Chondrocyte (in vitro differentiated cells): ENCODE results near the gene RAPGEF5. TPM values are rescaled to one million over a fixed set of nuclear protein-coding genes. Genes with fewer than 3 reads are reported as not detected.

Source experiments
- DNase-seq: peaks from one replicate; pipeline ENCODE4 v3.0.0; 2021; ENCODE audit warnings: mixed read lengths, low spot score
- H3K27ac Mint-ChIP-seq: one replicate; pipeline ENCODE4 v1.8.0; 2021; ENCODE audit warnings: mild to moderate bottlenecking, moderate library complexity, mixed read lengths; ENCODE audit not compliant: unreplicated experiment
- H3K27me3 Mint-ChIP-seq: 2 replicates; pipeline ENCODE4 v1.8.0; 2021; ENCODE audit warnings: low read depth, mixed read lengths
- H3K36me3 Mint-ChIP-seq: 2 replicates; pipeline ENCODE4 v1.8.0; 2021; ENCODE audit warnings: low read depth, mixed read lengths
- H3K4me1 Mint-ChIP-seq: 2 replicates; pipeline ENCODE4 v1.8.0; 2021; ENCODE audit warnings: low read depth, mild to moderate bottlenecking, mixed read lengths
- H3K4me3 Mint-ChIP-seq: one replicate; pipeline ENCODE4 v1.8.0; 2021; ENCODE audit warnings: mild to moderate bottlenecking, moderate library complexity, mixed read lengths; ENCODE audit not compliant: unreplicated experiment
- H3K9me3 Mint-ChIP-seq: 2 replicates; pipeline ENCODE4 v1.8.0; 2021; ENCODE audit warnings: low read depth, mixed read lengths
- total RNA-seq: library from RNA; stranded (reverse); gene quantifications from 3 replicates; pipeline ENCODE4 v1.2.1, GENCODE V29; 2021
- TF ChIP-seq, protein P1 (sequence below): fragments of 200-600 bp; sonication (generic); IDR thresholded peaks from 2 replicates; pipeline ENCODE4 v1.5.0; 2021; ENCODE audit warnings: antibody characterized with exemption, mild to moderate bottlenecking, moderate library complexity

RAPGEF5 gene
- total RNA-seq, 1 donor from 2014 or later = 2.2 TPM

DNA sequence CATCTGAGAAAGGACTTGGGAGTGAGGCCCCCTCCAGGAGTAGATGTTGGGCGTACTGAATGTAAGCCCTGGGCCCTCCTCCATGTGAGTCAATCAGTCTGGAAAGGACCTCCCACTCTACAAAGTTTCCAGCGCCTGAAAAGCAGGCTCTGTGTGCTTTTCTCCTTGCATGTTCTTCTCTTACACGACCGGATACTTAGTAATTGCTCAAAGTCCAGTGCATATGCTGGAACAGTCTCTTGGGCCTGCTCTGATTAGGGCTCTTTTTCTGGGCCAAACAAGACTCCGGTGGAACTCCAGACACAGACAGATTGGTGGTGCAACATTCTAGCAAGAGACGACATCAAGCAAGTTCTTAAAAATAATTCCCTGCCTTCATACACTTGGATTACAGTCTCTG, 38.3 kb upstream of the RAPGEF5 start:
- no peak overlapping the region for H3K27ac Mint-ChIP-seq
- TF ChIP-seq, protein P1, sequence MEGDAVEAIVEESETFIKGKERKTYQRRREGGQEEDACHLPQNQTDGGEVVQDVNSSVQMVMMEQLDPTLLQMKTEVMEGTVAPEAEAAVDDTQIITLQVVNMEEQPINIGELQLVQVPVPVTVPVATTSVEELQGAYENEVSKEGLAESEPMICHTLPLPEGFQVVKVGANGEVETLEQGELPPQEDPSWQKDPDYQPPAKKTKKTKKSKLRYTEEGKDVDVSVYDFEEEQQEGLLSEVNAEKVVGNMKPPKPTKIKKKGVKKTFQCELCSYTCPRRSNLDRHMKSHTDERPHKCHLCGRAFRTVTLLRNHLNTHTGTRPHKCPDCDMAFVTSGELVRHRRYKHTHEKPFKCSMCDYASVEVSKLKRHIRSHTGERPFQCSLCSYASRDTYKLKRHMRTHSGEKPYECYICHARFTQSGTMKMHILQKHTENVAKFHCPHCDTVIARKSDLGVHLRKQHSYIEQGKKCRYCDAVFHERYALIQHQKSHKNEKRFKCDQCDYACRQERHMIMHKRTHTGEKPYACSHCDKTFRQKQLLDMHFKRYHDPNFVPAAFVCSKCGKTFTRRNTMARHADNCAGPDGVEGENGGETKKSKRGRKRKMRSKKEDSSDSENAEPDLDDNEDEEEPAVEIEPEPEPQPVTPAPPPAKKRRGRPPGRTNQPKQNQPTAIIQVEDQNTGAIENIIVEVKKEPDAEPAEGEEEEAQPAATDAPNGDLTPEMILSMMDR = no peak

DNA sequence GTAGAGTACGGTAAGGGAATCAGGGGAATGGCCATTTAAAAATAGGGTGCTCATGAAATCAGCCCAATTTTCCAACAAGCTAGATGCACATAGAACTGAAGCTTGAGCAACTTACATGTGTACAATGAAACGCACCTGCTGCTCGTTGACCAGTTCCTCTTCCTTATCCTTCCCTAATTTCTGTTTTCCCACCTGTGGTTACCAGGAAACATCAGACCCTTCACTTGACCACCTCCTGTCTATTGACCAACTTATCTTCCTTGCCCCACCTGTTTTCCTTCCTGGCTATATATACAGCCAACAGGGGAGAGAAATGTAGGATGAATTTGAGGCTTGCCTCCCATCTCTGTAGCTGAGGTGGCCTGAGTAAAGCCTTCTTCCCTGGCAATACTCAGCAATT, 37.8 kb upstream of the RAPGEF5 start:
- Mint-ChIP-seq H3K9me3 (no peaks in the 10 kb centered on the region), H3K27me3 (no peaks in the 10 kb centered on the region), H3K4me3 (no peak overlapping the region), H3K4me1 (peaks cover 17% of the 10 kb centered on the region), H3K36me3 (no peaks in the 10 kb centered on the region), H3K27ac (no peak overlapping the region)
- DNase-seq = no peak
- TF ChIP-seq, protein P1 = no peak

More for the DNA sequence above, 38.3 kb upstream of the RAPGEF5 start:
- no peaks in the 10 kb centered on the region for H3K27me3 Mint-ChIP-seq
- no peaks in the 10 kb centered on the region for H3K36me3 Mint-ChIP-seq
- no peak for DNase-seq
- H3K4me3 Mint-ChIP-seq = no peak overlapping the region
- H3K4me1 Mint-ChIP-seq = peaks cover 22% of the 10 kb centered on the region
- no peaks in the 10 kb centered on the region for H3K9me3 Mint-ChIP-seq

- Mint-ChIP-seq H3K27me3 (no peaks in the 10 kb centered on the region), H3K36me3 (no peaks in the 10 kb centered on the region), H3K27ac (no peak overlapping the region), H3K4me3 (no peak overlapping the region), H3K9me3 (no peaks in the 10 kb centered on the region), H3K4me1 (peaks cover 13% of the 10 kb centered on the region)
- TF ChIP-seq, protein P1 = no peak
- DNase-seq = no peak
These were observed 37.2 kb upstream of the RAPGEF5 start for GRCh38 chr7:22393913-22394729.

DNA sequence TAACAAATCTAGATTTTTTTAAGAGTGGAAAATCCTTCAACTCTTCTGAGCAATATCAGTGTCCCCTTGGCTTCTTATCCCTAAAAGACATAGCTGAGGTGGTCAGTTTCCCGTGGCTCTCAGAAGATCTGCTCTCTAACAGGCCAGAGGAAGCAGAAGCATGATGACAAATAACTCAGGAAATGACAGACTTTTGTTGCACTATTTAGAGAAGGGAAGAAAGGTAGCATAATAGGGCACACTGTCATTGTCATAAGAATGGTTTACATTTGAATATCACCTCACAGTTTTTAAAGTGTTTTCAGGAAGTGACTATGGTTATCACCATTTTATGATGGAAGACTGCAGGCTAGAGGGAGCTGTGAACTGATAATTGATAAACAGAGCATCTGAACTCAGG, 33.6 kb upstream of the RAPGEF5 start:
- H3K27me3 Mint-ChIP-seq = no peaks in the 10 kb centered on the region
- TF ChIP-seq, protein P1 = no peak
- H3K9me3 Mint-ChIP-seq = peaks cover 2% of the 10 kb centered on the region
- H3K4me1 Mint-ChIP-seq = peaks cover 23% of the 10 kb centered on the region
- no peak overlapping the region for H3K4me3 Mint-ChIP-seq
- H3K36me3 Mint-ChIP-seq = no peaks in the 10 kb centered on the region
- H3K27ac Mint-ChIP-seq = no peak overlapping the region
- no peak for DNase-seq

GRCh38 chr7:22389892-22390291, 32.9 kb upstream of the RAPGEF5 start:
- Mint-ChIP-seq H3K4me3 (no peak overlapping the region), H3K4me1 (peaks cover 29% of the 10 kb centered on the region)

More at GRCh38 chr7:22389892-22390291, 32.9 kb upstream of the RAPGEF5 start:
- no peaks in the 10 kb centered on the region for H3K27me3 Mint-ChIP-seq
- TF ChIP-seq, protein P1 = no peak
- H3K9me3 Mint-ChIP-seq = peaks cover 2% of the 10 kb centered on the region
- H3K36me3 Mint-ChIP-seq = no peaks in the 10 kb centered on the region
- H3K27ac Mint-ChIP-seq = no peak overlapping the region
- DNase-seq = no peak
